ENCODE data around the gene SLCO2B1. TPM values are rescaled to one million over a fixed set of nuclear protein-coding genes. Genes with fewer than 3 reads are reported as not detected.

Gene SLCO2B1
- total RNA-seq, 2 donors from 2014 or later = 49.0 to 55.8 TPM

- no peak for DNase-seq
- ATAC-seq = no peak
- intact Hi-C loops (cut with DNase I) = no loop called here
These were observed 34.0 kb downstream of the SLCO2B1 start for GRCh38 chr11:75184757-75185425.

GRCh38 chr11:75185866-75186265, 35.0 kb downstream of the SLCO2B1 start:
- intact Hi-C loops (cut with DNase I) = no loop called here
- DNase-seq (no peak), ATAC-seq (no peak)

GRCh38 chr11:75186999-75187398, 36.1 kb downstream of the SLCO2B1 start:
- intact Hi-C loops (cut with DNase I) = no loop called here
- ATAC-seq (no peak), DNase-seq (no peak)

GRCh38 chr11:75188671-75189070, 37.8 kb downstream of the SLCO2B1 start:
- peak; percentile 39 to 50 for ATAC-seq
- intact Hi-C loops (cut with DNase I) = no loop called here

GRCh38 chr11:75189108-75189507, 38.2 kb downstream of the SLCO2B1 start:
- intact Hi-C loops (cut with DNase I) = no loop called here

More at GRCh38 chr11:75188671-75189070, 37.8 kb downstream of the SLCO2B1 start:
- no peak for DNase-seq

GRCh38 chr11:75189911-75190310, 39.0 kb downstream of the SLCO2B1 start:
- DNase-seq = no peak
- peak; percentile 10 to 17 for ATAC-seq
- intact Hi-C loops (cut with DNase I) = no loop called here

More at GRCh38 chr11:75189108-75189507, 38.2 kb downstream of the SLCO2B1 start:
- no peak for DNase-seq
- ATAC-seq = no peak

GRCh38 chr11:75190652-75191329, 39.9 kb downstream of the SLCO2B1 start:
- no peak for ATAC-seq
- intact Hi-C loops (cut with DNase I) = no loop called here
- DNase-seq = no peak

- peak in 1 of 2 donors; percentile 2 for ATAC-seq
- no peak for DNase-seq
- intact Hi-C loops (cut with DNase I) = no loop called here
These were observed 40.4 kb downstream of the SLCO2B1 start for GRCh38 chr11:75191330-75191717.

GRCh38 chr11:75193271-75193670, 42.4 kb downstream of the SLCO2B1 start:
- intact Hi-C loops (cut with DNase I) = no loop called here
- no peak for DNase-seq

GRCh38 chr11:75193711-75194110, 42.8 kb downstream of the SLCO2B1 start:
- DNase-seq (no peak), ATAC-seq (no peak)
- intact Hi-C loops (cut with DNase I) = no loop called here

More at GRCh38 chr11:75193271-75193670, 42.4 kb downstream of the SLCO2B1 start:
- ATAC-seq = no peak

GRCh38 chr11:75194147-75194546, 43.2 kb downstream of the SLCO2B1 start:
- peak; percentile 6 to 35 for ATAC-seq
- no peak for DNase-seq
- intact Hi-C loops (cut with DNase I) = no loop called here

GRCh38 chr11:75195167-75195962, 44.5 kb downstream of the SLCO2B1 start:
- DNase-seq (peak; percentile 88), ATAC-seq (peak; percentile 91 to 92)
- intact Hi-C loops (cut with DNase I) = loop anchor here in 1 of 2 donors (1.0 kb wide), 1 partner anchor 20 kb away; no protein-coding TSS in a partner anchor

GRCh38 chr11:75196426-75196825, 45.5 kb downstream of the SLCO2B1 start:
- DNase-seq (no peak), ATAC-seq (no peak)
- intact Hi-C loops (cut with DNase I) = no loop called here

GRCh38 chr11:75197512-75198277, 46.8 kb downstream of the SLCO2B1 start:
- DNase-seq = no peak
- intact Hi-C loops (cut with DNase I) = no loop called here
- no peak for ATAC-seq

GRCh38 chr11:75198278-75198973, 47.5 kb downstream of the SLCO2B1 start:
- DNase-seq (no peak), ATAC-seq (no peak)
- intact Hi-C loops (cut with DNase I) = no loop called here

GRCh38 chr11:75199412-75199955, 48.6 kb downstream of the SLCO2B1 start:
- ATAC-seq (no peak), DNase-seq (no peak)
- intact Hi-C loops (cut with DNase I) = no loop called here

GRCh38 chr11:75200051-75200450, 49.1 kb downstream of the SLCO2B1 start:
- intact Hi-C loops (cut with DNase I) = no loop called here
- DNase-seq = peak; percentile 49
- no peak for ATAC-seq

GRCh38 chr11:75200531-75200930, 49.6 kb downstream of the SLCO2B1 start:
- ATAC-seq (no peak), DNase-seq (no peak)
- intact Hi-C loops (cut with DNase I) = no loop called here

Measured in left cardiac atrium (tissue), 4 donors.